ENCODE results near the gene OAS2. TPM values are rescaled to one million over a fixed set of nuclear protein-coding genes. Genes with fewer than 3 reads are reported as not detected.
A peak's percentile ranks its signal among the peaks of the same experiment; 100 is the strongest.

OAS2 gene
- total and polyA plus RNA-seq, 10 donors: 21.0 to 71.4 (median 43.3) TPM

GRCh38 chr12:112973818-112974231 is 4.5 kb upstream of the OAS2 start:
- 35 to 47% (median 39%) methylated on average over 5 of the region's 5 CpGs for WGBS, 5 donors
- peaks cover 0 to 32% (median 15%) of the 10 kb centered on the region in 6 donors for H3K36me3 ChIP-seq
- DNase-seq: no peak
- no peak overlapping the region for H3K4me3 ChIP-seq
- H3K27me3 ChIP-seq (replicated peaks in 1 of 7): no peaks in the 10 kb centered on the region
- TF ChIP-seq POLR2A (IDR thresholded peaks at IDR 0.05) (no peak), CTCF (IDR thresholded peaks at IDR 0.05 in 8 of 11, conservative IDR thresholded peaks at IDR 0.05 in 3 of 11) (no peak)
- intact Hi-C loops (cut with DNase I; ENCODE audit: low total_unique reads): no loop called here
- H3K27ac ChIP-seq: no peak overlapping the region
- no peaks in the 10 kb centered on the region for H3K9me3 ChIP-seq
- peaks cover 0 to 28% (median 18%) of the 10 kb centered on the region in 6 donors for H3K4me1 ChIP-seq

GRCh38 chr12:112974904-112975303 is 3.4 kb upstream of the OAS2 start:
- 92 to 94% (median 93%) methylated on average over 7 of the region's 7 CpGs for WGBS, 5 donors
- no peak for DNase-seq
- TF ChIP-seq POLR2AphosphoS5 (IDR thresholded peaks at IDR 0.05) (no peak), POLR2A (IDR thresholded peaks at IDR 0.05) (no peak), CTCF (IDR thresholded peaks at IDR 0.05 in 8 of 11, conservative IDR thresholded peaks at IDR 0.05 in 3 of 11) (no peak)
- intact Hi-C loops (cut with DNase I; ENCODE audit: low total_unique reads): loop anchor here (5.0 kb wide), 1 partner anchor 68 kb away; the partner anchor contains the start of gene OAS1
- Histone ChIP-seq H3K4me1 (peaks cover 3 to 39% (median 25%) of the 10 kb centered on the region in 6 donors), H3K27ac (no peak overlapping the region), H3K4me3 (no peak overlapping the region), H3K27me3 (replicated peaks in 1 of 7) (no peaks in the 10 kb centered on the region), H3K36me3 (peaks cover 0 to 21% (median 6%) of the 10 kb centered on the region in 6 donors), H3K9me3 (no peaks in the 10 kb centered on the region)

GRCh38 chr12:112977139-112977538 is 1.2 kb upstream of the OAS2 start:
- Histone ChIP-seq H3K27me3 (replicated peaks in 1 of 7) (no peaks in the 10 kb centered on the region), H3K4me3 (no peak overlapping the region), H3K36me3 (no peaks in the 10 kb centered on the region), H3K9me3 (peaks cover 0 to 7% (median under 1%) of the 10 kb centered on the region in 8 donors), H3K27ac (peak overlapping the region; percentile 79 to 98 (median 94)), H3K4me1 (peaks cover 13 to 54% (median 39%) of the 10 kb centered on the region in 6 donors)
- DNase-seq: no peak
- WGBS, 5 donors: 73 to 90% (median 84%) methylated on average over 3 of the region's 3 CpGs
- intact Hi-C loops (cut with DNase I; ENCODE audit: low total_unique reads): loop anchor here (5.0 kb wide), 1 partner anchor 70 kb away; the partner anchor contains the start of gene OAS1
- TF ChIP-seq POLR2A (IDR thresholded peaks at IDR 0.05) (no peak), CTCF (IDR thresholded peaks at IDR 0.05 in 8 of 11, conservative IDR thresholded peaks at IDR 0.05 in 3 of 11) (no peak), POLR2AphosphoS5 (IDR thresholded peaks at IDR 0.05) (no peak)

- Histone ChIP-seq H3K4me3 (peak overlapping the region; percentile 56 to 86 (median 72)), H3K36me3 (no peaks in the 10 kb centered on the region), H3K4me1 (peaks cover 13 to 59% (median 43%) of the 10 kb centered on the region in 6 donors), H3K27ac (peak overlapping the region; percentile 79 to 98 (median 94)), H3K9me3 (peaks cover 0 to 12% (median 5%) of the 10 kb centered on the region in 8 donors), H3K27me3 (replicated peaks in 1 of 7) (no peaks in the 10 kb centered on the region)
- WGBS, 5 donors: 52 to 79% (median 68%) methylated on average over 8 of the region's 8 CpGs
- intact Hi-C loops (cut with DNase I; ENCODE audit: low total_unique reads): loop anchor here (5.0 kb wide), 1 partner anchor 70 kb away; the partner anchor contains the start of gene OAS1
- no peak for DNase-seq
- TF ChIP-seq POLR2A (IDR thresholded peaks at IDR 0.05): no peak
- peak in 1 of 11 experiments; percentile 5 for TF ChIP-seq CTCF (IDR thresholded peaks at IDR 0.05 in 8 of 11, conservative IDR thresholded peaks at IDR 0.05 in 3 of 11)
Measured at GRCh38 chr12:112977641-112978040, 678 bp upstream of the OAS2 start.
